Measurements from ENCODE around the gene SNURF.

- no peak for TF ChIP-seq CTCF (IDR thresholded peaks at IDR 0.05)
- no peak for TF ChIP-seq POLR2AphosphoS5 (IDR thresholded peaks at IDR 0.05)
Observed at GRCh38 chr15:24933716-24934115, 21.1 kb upstream of the SNURF start.

Data from gastroesophageal sphincter (tissue), 3 donors.